22Rv1 (cell line): ENCODE measurements around the gene RSPH9.

ENCODE experiments used
- ZFX ChIP-seq: fragments of 450-650 bp; IDR thresholded peaks from 2 replicates; pipeline ENCODE4 v1.6.1; 2017; ENCODE audit warnings: antibody characterized with exemption, borderline replicate concordance
- TF ChIP-seq, protein P1 (sequence below): fragments of 450-650 bp; IDR thresholded peaks from 2 replicates; pipeline ENCODE4 v1.5.1; 2017; ENCODE audit warnings: mild to moderate bottlenecking

DNA sequence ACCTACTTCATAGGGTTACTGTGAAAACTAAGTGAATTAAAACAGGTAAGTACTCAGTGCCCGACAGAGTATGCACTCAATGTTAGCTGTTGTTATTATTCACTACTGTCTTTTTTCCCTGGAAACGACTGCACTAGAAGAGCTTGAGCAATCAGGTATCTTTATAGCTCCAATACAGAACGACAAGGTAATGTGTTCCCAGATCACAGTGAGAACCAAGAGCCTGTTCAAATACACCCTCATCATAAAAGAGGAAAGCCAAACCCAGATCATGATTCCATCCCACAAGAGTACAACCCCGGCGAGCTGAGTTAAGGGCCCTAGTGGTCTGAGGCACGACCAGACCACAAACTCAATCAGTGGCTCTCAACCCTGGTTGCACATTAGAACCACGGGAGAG is 32.9 kb downstream of the RSPH9 start:
- TF ChIP-seq, protein P1, sequence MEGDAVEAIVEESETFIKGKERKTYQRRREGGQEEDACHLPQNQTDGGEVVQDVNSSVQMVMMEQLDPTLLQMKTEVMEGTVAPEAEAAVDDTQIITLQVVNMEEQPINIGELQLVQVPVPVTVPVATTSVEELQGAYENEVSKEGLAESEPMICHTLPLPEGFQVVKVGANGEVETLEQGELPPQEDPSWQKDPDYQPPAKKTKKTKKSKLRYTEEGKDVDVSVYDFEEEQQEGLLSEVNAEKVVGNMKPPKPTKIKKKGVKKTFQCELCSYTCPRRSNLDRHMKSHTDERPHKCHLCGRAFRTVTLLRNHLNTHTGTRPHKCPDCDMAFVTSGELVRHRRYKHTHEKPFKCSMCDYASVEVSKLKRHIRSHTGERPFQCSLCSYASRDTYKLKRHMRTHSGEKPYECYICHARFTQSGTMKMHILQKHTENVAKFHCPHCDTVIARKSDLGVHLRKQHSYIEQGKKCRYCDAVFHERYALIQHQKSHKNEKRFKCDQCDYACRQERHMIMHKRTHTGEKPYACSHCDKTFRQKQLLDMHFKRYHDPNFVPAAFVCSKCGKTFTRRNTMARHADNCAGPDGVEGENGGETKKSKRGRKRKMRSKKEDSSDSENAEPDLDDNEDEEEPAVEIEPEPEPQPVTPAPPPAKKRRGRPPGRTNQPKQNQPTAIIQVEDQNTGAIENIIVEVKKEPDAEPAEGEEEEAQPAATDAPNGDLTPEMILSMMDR: no peak
- TF ChIP-seq ZFX: no peak
